ENCODE results near the gene CHST11.

- no peak for TF ChIP-seq CTCF (IDR thresholded peaks at IDR 0.05)
- no peak for TF ChIP-seq EZH2 (IDR thresholded peaks at IDR 0.05)
- no peak for TF ChIP-seq EZH2phosphoT487 (IDR thresholded peaks at IDR 0.05)
These were observed 48.5 kb downstream of the CHST11 start for GRCh38 chr12:104505095-104505818.

All from neural progenitor cell (in vitro differentiated cells).